ENCODE data around the gene UBTD1.

UBTD1 gene

DNA sequence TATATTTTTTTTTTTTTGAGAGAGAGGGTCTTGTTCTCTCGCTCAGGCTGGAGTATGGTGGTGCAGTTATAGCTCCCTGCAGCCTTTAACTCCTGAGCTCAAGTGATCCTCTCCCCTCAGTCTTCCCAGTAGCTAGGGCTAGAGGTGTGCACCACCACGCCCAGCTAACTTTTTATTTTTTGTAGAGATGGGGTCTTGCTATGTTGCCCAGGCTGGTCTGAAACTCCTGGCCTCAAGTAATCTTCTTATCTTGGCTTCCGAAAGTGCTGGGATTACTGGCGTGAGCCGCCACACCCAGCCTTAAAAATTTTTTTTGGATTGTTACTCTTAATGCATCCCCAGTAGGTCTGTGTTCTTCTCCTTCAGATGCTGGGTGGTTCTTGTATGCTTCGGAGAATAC lies 4.2 kb downstream of the UBTD1 start:
- Histone ChIP-seq H3K27me3 (replicated peaks) (no peaks in the 10 kb centered on the region), H3K36me3 (replicated peaks) (no peaks in the 10 kb centered on the region), H3K4me3 (ENCODE audit: low read depth, low read length) (no peak overlapping the region), H3K27ac (no peak overlapping the region)
- DNase-seq = no peak
- TF ChIP-seq, protein P1, sequence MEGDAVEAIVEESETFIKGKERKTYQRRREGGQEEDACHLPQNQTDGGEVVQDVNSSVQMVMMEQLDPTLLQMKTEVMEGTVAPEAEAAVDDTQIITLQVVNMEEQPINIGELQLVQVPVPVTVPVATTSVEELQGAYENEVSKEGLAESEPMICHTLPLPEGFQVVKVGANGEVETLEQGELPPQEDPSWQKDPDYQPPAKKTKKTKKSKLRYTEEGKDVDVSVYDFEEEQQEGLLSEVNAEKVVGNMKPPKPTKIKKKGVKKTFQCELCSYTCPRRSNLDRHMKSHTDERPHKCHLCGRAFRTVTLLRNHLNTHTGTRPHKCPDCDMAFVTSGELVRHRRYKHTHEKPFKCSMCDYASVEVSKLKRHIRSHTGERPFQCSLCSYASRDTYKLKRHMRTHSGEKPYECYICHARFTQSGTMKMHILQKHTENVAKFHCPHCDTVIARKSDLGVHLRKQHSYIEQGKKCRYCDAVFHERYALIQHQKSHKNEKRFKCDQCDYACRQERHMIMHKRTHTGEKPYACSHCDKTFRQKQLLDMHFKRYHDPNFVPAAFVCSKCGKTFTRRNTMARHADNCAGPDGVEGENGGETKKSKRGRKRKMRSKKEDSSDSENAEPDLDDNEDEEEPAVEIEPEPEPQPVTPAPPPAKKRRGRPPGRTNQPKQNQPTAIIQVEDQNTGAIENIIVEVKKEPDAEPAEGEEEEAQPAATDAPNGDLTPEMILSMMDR (IDR thresholded peaks at IDR 0.05; ENCODE audit: low read depth, low read length, missing control alignments) = no peak
- in situ Hi-C loops (cut with HindIII; ENCODE audit: low pct_ligation_motif_present, low sequenced_read_pairs) = no loop called here

DNA sequence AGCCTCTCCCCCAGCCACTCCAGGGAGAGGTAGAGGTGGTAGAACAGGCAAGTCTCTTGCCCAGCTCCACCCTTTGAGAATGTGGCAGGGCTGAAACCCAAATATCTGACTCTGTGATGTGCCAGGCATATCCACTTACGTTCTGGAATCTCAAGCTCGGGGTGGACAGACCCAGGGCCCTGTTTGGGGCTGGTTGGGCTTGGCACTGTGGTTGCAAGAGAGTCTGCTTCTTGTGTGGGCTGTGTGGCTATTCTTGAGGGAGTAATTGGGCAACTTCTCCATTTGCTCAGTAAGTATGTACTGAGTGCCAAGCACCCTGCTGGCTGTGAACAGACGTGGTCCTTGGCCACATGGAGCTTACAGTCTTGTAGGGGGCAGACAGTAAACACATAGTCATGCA lies 4.7 kb downstream of the UBTD1 start:
- H3K4me3 ChIP-seq (ENCODE audit: low read depth, low read length) = no peak overlapping the region
- H3K27me3 ChIP-seq (replicated peaks) = no peaks in the 10 kb centered on the region
- in situ Hi-C loops (cut with HindIII; ENCODE audit: low pct_ligation_motif_present, low sequenced_read_pairs) = no loop called here
- H3K36me3 ChIP-seq (replicated peaks) = no peaks in the 10 kb centered on the region
- no peak overlapping the region for H3K27ac ChIP-seq
- TF ChIP-seq, protein P1 (IDR thresholded peaks at IDR 0.05; ENCODE audit: low read depth, low read length, missing control alignments) = no peak
- no peak for DNase-seq

DNA sequence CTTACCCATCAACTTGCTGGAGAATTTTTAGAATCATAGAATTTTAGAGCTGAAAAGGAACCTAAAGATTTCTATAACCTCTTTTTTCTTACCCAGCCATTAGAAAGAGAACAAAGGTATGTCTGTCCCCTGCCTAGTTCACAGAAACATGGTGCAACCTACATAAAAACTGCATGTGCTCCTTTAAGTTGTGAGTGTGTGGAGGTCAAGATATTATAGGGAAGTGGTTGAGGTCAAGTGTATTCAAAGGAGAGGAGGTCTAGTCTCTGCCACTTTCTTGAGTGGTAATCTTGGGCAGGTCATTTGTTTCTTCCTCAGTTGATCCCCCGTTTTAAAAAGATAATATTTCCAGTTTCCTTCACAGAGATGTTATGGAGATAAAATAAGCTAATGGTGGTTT lies 6.4 kb downstream of the UBTD1 start:
- H3K4me3 ChIP-seq (ENCODE audit: low read depth, low read length) = no peak overlapping the region
- H3K27me3 ChIP-seq (replicated peaks) = no peaks in the 10 kb centered on the region
- no peak overlapping the region for H3K27ac ChIP-seq
- in situ Hi-C loops (cut with HindIII; ENCODE audit: low pct_ligation_motif_present, low sequenced_read_pairs) = no loop called here
- no peak for DNase-seq
- TF ChIP-seq, protein P1 (IDR thresholded peaks at IDR 0.05; ENCODE audit: low read depth, low read length, missing control alignments) = no peak
- no peaks in the 10 kb centered on the region for H3K36me3 ChIP-seq (replicated peaks)

DNA sequence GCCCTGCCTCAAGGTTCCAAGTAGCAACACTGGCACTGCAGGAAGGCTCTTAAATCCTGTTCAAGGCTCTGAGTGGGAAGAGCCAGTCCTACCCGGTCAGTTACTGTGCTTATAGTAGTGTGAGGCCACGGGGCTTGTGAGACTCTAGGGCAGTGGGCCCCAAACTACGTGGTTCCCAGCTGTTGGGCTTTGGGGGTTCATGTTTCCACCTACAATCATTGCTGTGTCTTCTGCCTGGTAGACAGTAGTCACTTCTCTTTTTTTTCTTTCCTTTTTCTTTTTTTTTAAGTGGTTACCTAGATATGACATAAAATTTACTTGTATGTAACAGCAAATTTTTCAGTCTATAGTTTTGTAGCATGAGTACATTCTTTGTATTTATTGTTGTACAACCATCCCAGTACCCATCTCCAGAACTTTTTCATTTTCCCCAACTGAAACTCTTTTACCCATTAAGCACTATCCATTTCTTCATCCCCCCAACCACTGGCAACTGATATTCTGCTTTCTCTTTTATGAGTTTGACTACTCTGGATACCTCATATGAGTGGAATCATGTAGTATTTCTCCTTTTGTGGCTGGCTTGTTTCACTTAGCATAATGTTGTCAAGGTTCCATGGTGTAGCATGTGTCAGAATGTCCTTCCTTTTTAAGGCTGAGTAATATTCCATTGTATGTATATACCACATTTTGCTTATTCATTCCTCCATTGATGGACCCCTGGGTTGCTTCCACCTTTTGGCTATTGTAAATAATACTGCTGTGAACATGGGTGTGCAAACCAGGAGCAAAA lies 7.7 kb downstream of the UBTD1 start:
- no peak overlapping the region for H3K27ac ChIP-seq
- no peak for DNase-seq
- in situ Hi-C loops (cut with HindIII; ENCODE audit: low pct_ligation_motif_present, low sequenced_read_pairs) = no loop called here

DNA sequence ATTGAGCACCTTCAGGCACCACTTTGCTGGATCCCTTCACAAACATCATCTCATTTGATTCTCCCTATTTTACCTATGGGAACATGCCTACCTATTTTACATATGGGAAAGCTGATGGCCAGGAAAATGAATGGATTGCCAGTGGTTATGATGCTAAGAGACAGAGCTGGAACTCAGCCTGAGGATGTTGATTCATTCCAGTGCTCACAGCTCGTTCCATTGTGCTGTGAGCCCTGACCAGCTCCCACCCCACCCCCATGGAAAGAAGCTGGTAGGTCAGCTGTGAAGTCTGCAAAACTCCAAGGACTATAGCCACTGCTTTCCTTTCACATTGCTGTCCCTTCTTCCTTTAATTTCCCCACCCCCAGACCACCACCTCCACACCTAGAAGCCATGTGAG lies 9.6 kb downstream of the UBTD1 start:
- Histone ChIP-seq H3K36me3 (replicated peaks) (no peaks in the 10 kb centered on the region), H3K4me3 (ENCODE audit: low read depth, low read length) (no peak overlapping the region), H3K27me3 (replicated peaks) (no peaks in the 10 kb centered on the region), H3K27ac (no peak overlapping the region)
- in situ Hi-C loops (cut with HindIII; ENCODE audit: low pct_ligation_motif_present, low sequenced_read_pairs) = no loop called here
- TF ChIP-seq, protein P1 (IDR thresholded peaks at IDR 0.05; ENCODE audit: low read depth, low read length, missing control alignments) = no peak
- peak; percentile 46 for DNase-seq

More for the DNA sequence above, 7.7 kb downstream of the UBTD1 start:
- TF ChIP-seq, protein P1 (IDR thresholded peaks at IDR 0.05; ENCODE audit: low read depth, low read length, missing control alignments) = no peak
- Histone ChIP-seq H3K4me3 (ENCODE audit: low read depth, low read length) (no peak overlapping the region), H3K36me3 (replicated peaks) (no peaks in the 10 kb centered on the region), H3K27me3 (replicated peaks) (no peaks in the 10 kb centered on the region)

Measured in brain microvascular endothelial cell (primary cell).